ENCODE measurements around the gene CHID1.

The CHID1 gene

DNA sequence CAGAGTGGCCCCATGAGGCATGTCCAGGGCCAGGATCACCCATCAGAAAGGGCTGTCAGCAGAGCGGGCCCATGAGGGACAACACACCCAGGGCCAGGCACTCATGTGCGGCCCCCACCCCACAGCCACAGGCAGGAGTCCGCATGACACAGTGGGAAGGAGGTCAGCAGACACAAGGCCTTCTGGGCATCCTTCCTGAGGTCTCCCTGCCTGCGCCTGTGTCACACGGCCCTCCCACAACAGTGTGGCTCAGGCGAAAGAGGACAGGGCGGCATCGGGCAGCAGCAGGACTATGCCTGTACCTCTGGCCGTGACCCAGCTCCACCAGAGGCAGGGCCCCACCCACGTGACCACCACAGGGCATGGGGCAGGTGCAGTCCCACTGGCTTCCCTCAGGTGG is 27.1 kb downstream of the CHID1 start:
- DNase-seq, result no peak

DNA sequence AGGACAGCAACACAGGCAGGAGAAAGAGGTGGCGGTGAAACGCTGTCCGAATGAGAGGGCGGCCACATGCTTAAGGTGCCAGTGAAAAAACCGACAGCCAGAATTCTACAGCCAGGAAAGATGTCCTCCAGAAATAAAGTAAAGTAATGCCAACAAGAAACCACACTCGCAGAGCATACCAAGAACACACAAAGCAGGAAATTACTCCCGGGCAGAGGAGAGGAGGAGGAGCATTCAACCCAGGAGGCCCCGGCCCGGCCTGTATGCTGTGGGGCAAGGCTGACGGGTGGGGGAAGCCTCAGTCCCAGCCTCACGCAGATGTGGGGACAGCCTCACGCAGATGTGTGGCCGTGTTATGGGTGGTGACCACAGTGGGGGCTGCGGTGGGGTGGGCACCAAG is 28.0 kb downstream of the CHID1 start:
- DNase-seq, result no peak

GRCh38 chr11:880447-880846 is 30.2 kb downstream of the CHID1 start:
- no peak for DNase-seq

DNA sequence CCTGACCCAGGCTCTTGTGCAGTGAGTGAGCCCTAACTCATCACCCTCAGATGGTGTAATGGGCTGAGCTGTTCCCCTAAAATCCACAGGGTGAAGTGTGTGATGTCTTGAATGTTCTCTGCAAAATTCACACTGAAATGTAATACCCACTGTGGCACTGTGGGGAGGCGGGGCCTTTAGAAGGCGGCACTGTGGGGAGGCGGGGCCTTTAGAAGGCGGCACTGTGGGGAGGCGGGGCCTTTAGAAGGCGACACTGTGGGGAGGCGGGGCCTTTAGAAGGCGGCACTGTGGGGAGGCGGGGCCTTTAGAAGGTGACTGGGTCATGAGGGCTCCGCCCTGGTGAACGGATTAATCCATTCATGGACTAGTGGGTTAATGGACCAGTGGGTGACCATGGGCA is 33.0 kb downstream of the CHID1 start:
- DNase-seq, result peak; percentile 7 to 15

DNA sequence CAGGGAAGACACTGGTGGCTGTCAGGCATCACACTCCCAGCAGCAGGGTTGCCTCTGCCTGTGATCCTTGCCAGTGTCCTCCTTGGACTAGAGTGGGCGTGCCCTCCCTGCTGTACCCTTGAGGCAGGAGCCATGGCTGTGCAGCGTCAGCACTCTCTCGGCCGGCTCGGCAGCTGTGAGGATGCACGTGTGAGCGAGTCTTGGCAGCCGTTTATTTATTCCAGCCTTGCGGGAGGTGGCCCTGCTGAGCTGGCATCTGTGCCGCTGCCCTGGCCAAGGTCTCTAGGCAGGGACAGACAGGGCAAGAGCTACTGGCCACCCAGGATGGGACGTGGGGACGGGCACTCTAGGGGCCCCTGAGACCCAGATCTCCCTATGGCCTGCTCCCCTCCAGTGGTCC is 34.1 kb downstream of the CHID1 start:
- DNase-seq, result no peak

DNA sequence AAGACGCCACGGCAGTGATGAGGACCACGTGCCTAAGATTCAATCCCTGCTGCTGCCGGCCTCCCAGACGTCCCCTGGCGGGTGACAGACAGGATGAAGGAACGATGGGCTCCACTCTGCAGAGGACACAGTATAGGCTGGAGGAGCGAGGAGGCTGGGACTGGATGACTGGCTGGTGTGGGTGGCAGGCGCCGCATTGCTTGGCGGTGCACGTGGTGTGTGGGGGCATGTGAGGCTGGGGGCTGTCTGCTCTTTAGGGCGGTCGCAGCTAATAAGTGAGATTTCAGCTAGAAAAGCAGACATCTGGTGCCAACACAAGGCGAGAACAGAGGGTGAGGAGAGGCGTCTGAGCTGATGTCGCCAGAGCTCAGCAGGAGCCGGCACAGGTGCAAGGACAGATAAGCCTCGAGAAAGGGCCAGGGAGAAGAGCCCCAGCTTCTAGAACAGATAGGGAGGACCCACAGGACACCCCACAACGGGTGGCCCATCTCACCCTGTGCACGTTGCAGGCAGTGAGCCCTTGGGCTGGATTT is 34.8 kb downstream of the CHID1 start:
- no peak for DNase-seq

- DNase-seq, result no peak
Measured at GRCh38 chr11:875203-875602, 35.4 kb downstream of the CHID1 start.

GRCh38 chr11:873706-874105 is 36.9 kb downstream of the CHID1 start:
- no peak for DNase-seq

GRCh38 chr11:872799-873198 is 37.8 kb downstream of the CHID1 start:
- DNase-seq, result no peak

DNA sequence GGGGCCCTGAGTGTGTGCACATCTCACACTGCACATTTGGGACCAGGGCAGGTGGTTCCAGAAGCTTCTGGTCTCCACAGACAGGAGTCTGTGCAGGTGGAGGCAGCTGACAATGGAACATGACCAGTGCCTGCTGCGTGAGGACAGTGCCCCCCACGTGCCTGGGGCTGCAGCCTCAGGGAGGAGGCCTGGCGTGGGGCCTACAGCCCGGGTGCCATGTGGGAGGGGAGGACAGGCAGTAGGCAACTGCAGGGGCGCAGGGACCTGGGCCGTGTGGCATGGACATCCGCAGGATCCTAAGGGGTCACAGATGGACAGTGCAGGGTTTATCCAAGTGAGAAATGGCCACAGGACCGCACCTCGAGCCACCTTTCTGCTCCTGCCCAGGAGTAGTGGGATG is 39.1 kb downstream of the CHID1 start:
- no peak for DNase-seq

- no peak for DNase-seq
Measured at GRCh38 chr11:870418-870817, 40.2 kb downstream of the CHID1 start.

DNA sequence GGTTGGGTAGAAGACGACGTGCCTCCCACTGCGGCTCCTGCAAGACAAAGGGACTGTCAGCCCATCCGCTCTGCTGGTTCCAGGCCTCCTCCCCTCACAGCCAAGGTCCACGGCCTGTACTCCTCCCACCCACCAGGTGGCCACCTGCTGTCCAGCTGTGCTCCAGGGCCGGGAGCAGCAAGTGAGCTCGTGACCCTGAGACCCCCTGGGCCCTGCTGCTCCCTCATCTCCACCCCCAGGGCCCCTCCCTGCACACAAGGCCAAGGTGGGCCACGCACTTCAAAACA is 40.5 kb downstream of the CHID1 start:
- no peak for DNase-seq

DNA sequence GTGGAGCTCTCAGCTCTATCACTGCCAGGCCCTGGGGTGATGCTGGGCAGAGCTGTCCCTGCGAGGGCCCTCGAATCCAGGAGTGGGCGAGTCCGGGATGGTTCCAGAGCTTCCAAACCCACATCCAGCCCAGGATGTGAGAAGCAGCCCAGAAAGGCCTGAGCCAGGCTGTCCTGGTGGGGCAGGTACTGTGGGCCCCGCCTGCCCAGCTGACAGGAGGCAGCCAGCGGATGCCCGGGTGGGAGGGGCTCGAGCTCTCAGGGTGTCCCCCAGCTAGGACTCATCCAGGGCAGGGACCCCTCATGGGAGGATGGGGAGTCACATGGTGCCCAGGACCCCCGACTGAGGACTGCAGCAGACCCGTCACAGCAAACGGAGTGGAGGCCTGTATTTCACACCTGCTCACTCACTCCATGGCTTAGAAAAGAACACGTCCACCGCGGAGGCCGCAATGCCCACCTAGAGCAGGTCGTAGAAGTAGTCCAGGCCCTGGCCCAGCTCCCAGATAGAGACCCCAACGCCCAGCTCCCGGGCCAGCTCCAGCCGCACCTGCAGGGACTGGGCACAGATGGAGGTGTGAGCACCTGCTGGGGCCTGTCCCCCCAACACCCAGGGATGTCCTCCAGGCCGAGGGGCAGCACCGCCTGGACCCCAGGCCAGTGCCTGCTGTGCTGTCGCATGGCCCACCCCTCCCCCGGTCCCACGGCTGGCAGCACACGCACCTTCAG is 41.0 kb downstream of the CHID1 start:
- DNase-seq, result no peak

DNA sequence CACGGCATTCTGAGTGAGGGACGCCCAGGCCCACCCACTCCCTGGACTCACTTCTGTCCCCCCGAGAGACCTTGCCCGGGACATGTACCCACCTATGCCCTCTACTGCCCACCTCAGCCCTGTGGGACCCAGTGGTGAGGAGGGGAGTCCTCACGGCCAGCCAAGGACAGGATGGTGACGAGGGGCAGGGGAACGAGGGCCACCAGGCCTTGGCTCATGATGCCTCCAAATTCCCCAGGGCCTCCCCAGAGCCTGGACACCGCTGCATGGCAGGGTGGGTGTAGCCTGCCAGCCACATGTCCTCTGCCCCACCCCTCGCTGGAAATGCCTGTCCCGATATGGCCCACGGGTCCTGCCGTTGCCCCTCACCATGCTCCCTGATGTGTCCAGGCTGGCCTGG is 41.8 kb downstream of the CHID1 start:
- no peak for DNase-seq

GRCh38 chr11:868394-868793 is 42.2 kb downstream of the CHID1 start:
- no peak for DNase-seq

DNA sequence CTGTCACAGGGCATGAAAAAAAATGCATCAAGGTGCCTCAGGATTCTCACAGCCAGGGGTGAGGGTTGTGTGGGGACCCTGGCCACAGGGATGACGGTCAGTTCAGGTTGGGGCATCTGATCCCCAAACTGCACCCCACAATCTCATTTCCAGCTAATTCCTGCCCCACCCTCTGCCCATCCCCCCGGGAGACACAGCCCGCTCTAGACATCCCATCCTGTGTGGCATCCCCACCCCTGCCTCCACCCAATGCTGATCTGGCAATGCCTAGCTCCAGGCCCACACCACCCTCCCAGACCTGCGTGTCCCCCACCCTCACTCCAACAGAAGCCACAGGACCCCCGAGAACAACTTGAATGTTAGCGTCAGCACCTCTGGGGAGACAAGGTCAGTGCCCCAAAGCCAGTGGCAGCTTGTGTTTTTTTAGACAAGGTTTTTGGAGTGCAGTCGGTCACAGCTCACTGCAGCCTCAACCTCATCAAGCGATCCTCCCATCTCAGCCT is 42.7 kb downstream of the CHID1 start:
- no peak for DNase-seq

DNA sequence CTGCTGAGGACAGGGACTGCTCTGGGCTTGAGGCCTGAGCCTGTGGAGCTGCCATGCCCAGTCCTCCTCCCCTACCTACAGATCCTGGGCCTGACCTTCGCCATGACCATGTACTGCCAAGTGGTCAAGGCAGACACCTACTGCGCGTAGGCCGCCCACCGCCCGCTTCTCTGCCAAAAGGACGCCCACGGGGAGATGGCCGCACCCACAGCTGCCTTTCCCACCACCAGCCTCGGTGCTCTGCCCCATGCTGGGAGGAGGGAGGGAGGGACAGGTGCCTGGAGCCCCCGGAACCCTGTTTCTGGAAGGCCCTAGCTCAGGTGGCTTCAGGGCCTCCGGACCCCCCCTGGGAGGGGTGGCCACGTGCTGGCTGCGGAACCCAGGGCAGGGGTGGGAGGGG is 44.1 kb downstream of the CHID1 start:
- DNase-seq, result no peak

GRCh38 chr11:865462-866430 is 44.9 kb downstream of the CHID1 start:
- no peak for DNase-seq

- no peak for DNase-seq
Measured at GRCh38 chr11:864898-865297, 45.7 kb downstream of the CHID1 start.

GRCh38 chr11:863910-864827 is 46.4 kb downstream of the CHID1 start:
- DNase-seq, result no peak

DNA sequence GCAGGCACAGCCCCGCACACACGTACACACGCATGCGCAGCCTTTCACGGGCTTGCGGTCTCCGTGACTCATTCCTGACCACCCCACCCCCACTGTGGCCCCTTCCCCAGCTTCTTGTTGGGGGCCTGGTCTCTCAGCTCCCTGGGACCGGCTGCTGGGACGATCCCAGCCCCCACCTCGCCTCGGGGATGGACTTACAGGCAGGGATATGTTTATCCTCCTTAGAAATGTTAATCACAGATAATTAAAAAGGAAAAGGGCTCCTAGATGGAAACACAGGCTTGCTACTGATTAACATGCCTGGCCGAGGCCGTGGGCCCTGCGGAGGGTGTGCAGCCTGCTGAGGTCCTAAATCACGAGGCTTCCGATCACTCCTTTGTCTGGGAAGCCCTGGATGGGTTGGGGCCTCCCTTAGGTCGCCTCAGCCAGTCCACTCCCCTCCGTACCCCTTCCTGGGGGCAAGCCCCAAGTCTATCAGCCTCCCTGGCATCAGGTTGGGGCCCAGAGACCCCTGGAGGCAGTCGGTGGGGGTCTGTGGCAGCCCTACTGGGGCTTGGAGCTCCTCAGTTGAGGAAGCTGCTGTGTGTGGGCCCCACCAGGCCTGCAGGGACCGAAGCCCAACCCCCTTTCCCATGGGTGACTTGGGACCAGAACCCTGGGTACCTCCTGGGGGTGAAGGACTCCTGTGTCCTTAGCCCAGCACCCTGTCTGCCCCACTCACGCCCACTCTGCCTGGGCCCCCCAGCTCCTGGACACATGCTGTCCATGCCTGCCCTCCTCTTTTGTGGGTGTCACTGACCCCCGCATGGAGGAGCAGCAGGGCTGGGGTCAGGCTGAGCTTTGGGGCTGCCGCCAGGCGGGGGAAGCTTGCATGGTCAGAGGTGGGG is 47.3 kb downstream of the CHID1 start:
- no peak for DNase-seq

DNA sequence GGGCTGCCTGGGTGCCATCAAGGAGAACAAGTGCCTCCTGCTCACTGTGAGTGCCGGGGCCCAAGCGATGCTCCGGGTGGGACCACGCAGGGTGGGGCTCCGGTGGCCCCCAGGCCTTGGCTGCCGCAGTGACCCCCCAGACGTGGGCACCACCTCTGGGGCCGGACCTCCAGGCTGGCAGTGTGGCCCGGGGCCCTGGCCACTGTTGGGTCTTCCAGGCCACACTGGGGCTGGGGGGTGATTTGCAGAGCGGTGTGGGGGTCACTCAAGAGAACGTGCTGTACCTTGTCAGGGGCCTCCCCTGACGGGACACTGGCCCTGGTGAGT is 48.0 kb downstream of the CHID1 start:
- DNase-seq, result no peak
